ENCODE measurements around the gene PKHD1. TPM values are rescaled to one million over a fixed set of nuclear protein-coding genes. Genes with fewer than 3 reads are reported as not detected.

Gene PKHD1
- total RNA-seq, 1 donor from 2014 or later, result not detected

- TF ChIP-seq, protein P1, sequence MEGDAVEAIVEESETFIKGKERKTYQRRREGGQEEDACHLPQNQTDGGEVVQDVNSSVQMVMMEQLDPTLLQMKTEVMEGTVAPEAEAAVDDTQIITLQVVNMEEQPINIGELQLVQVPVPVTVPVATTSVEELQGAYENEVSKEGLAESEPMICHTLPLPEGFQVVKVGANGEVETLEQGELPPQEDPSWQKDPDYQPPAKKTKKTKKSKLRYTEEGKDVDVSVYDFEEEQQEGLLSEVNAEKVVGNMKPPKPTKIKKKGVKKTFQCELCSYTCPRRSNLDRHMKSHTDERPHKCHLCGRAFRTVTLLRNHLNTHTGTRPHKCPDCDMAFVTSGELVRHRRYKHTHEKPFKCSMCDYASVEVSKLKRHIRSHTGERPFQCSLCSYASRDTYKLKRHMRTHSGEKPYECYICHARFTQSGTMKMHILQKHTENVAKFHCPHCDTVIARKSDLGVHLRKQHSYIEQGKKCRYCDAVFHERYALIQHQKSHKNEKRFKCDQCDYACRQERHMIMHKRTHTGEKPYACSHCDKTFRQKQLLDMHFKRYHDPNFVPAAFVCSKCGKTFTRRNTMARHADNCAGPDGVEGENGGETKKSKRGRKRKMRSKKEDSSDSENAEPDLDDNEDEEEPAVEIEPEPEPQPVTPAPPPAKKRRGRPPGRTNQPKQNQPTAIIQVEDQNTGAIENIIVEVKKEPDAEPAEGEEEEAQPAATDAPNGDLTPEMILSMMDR (IDR thresholded peaks at IDR 0.05), result no peak
- DNase-seq (ENCODE audit: low spot score), result no peak
- Mint-ChIP-seq H3K27me3 (ENCODE audit: low read depth) (peaks cover 15% of the 10 kb centered on the region), H3K4me1 (ENCODE audit: low read depth) (no peaks in the 10 kb centered on the region), H3K4me3 (ENCODE audit: unreplicated experiment) (no peak overlapping the region), H3K27ac (ENCODE audit: unreplicated experiment) (no peak overlapping the region), H3K9me3 (ENCODE audit: low read depth) (no peaks in the 10 kb centered on the region), H3K36me3 (ENCODE audit: low read depth) (no peaks in the 10 kb centered on the region)
Observed at GRCh38 chr6:52076791-52077179, 10.6 kb downstream of the PKHD1 start.

GRCh38 chr6:52074716-52075115 lies 12.7 kb downstream of the PKHD1 start:
- Mint-ChIP-seq H3K27me3 (ENCODE audit: low read depth) (peaks cover 21% of the 10 kb centered on the region), H3K36me3 (ENCODE audit: low read depth) (no peaks in the 10 kb centered on the region), H3K4me3 (ENCODE audit: unreplicated experiment) (no peak overlapping the region), H3K4me1 (ENCODE audit: low read depth) (no peaks in the 10 kb centered on the region), H3K27ac (ENCODE audit: unreplicated experiment) (no peak overlapping the region), H3K9me3 (ENCODE audit: low read depth) (no peaks in the 10 kb centered on the region)
- no peak for DNase-seq (ENCODE audit: low spot score)
- TF ChIP-seq, protein P1 (IDR thresholded peaks at IDR 0.05), result no peak

DNA sequence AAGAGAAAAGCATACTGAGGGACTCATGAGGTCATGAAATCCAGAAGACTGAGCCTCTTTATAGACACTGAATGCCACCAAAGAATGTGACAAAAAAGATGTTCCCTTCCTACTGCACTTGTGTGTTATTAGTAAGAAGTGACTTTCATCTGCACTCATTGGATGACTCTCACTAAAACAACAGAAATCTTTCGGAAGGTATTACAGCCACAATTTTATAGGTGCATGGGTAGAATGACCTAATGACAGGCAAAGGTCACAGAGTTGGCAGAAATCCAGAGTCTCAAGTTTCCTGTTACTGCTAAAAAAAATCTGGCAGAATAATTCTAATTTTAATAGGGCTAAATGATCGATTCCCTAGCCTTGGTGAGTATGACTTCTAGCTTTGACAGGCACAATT lies 13.3 kb downstream of the PKHD1 start:
- no peaks in the 10 kb centered on the region for H3K36me3 Mint-ChIP-seq (ENCODE audit: low read depth)
- no peak overlapping the region for H3K4me3 Mint-ChIP-seq (ENCODE audit: unreplicated experiment)
- TF ChIP-seq, protein P1 (IDR thresholded peaks at IDR 0.05), result no peak
- H3K27ac Mint-ChIP-seq (ENCODE audit: unreplicated experiment), result no peak overlapping the region
- DNase-seq (ENCODE audit: low spot score), result no peak
- peaks cover 21% of the 10 kb centered on the region for H3K27me3 Mint-ChIP-seq (ENCODE audit: low read depth)
- H3K4me1 Mint-ChIP-seq (ENCODE audit: low read depth), result no peaks in the 10 kb centered on the region
- H3K9me3 Mint-ChIP-seq (ENCODE audit: low read depth), result no peaks in the 10 kb centered on the region

DNA sequence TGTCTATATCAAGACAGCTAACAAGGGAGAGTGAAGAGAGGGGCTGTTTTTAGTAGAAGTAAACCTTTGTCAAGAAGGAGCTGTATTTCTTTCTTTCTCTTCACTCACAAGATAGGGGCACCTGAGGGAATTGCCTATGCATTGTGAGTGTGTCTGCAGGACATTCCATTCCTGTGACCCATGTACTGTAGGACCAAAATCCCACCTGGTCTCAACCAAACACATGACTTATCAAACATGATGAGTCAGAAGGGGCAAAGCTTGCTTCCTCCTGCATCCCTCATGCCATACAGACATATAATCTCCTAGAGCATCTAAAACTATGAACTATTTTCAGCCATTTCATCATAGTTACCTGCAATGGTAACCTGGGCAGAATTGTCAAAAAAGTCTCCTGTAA lies 21.8 kb downstream of the PKHD1 start:
- TF ChIP-seq, protein P1 (IDR thresholded peaks at IDR 0.05), result no peak
- H3K4me1 Mint-ChIP-seq (ENCODE audit: low read depth), result peaks cover 3% of the 10 kb centered on the region
- H3K9me3 Mint-ChIP-seq (ENCODE audit: low read depth), result no peaks in the 10 kb centered on the region

GRCh38 chr6:52063584-52064344 lies 23.6 kb downstream of the PKHD1 start:
- TF ChIP-seq, protein P1 (IDR thresholded peaks at IDR 0.05), result peak; percentile 72
- no peaks in the 10 kb centered on the region for H3K9me3 Mint-ChIP-seq (ENCODE audit: low read depth)
- H3K27ac Mint-ChIP-seq (ENCODE audit: unreplicated experiment), result no peak overlapping the region
- DNase-seq (ENCODE audit: low spot score), result no peak
- no peak overlapping the region for H3K4me3 Mint-ChIP-seq (ENCODE audit: unreplicated experiment)
- peaks cover 7% of the 10 kb centered on the region for H3K27me3 Mint-ChIP-seq (ENCODE audit: low read depth)
- H3K4me1 Mint-ChIP-seq (ENCODE audit: low read depth), result peaks cover 3% of the 10 kb centered on the region
- H3K36me3 Mint-ChIP-seq (ENCODE audit: low read depth), result no peaks in the 10 kb centered on the region

More for the DNA sequence above, 21.8 kb downstream of the PKHD1 start:
- no peak overlapping the region for H3K4me3 Mint-ChIP-seq (ENCODE audit: unreplicated experiment)
- no peak overlapping the region for H3K27ac Mint-ChIP-seq (ENCODE audit: unreplicated experiment)
- no peak for DNase-seq (ENCODE audit: low spot score)
- no peaks in the 10 kb centered on the region for H3K36me3 Mint-ChIP-seq (ENCODE audit: low read depth)
- peaks cover 9% of the 10 kb centered on the region for H3K27me3 Mint-ChIP-seq (ENCODE audit: low read depth)
